Fibroblast of pulmonary artery (primary cell): ENCODE results near the gene TBC1D8.

Experiments used
- DNase-seq: peaks from one replicate; pipeline ENCODE4 v3.0.0-alpha.2; 2010; ENCODE audit warnings: low read depth
- H3K4me3 ChIP-seq: replicated peaks from 2 replicates; pipeline ENCODE4 v1.5.1; 2011; ENCODE audit warnings: low read depth, mild to moderate bottlenecking, control low read depth, low read length, moderate library complexity
- TF ChIP-seq, protein P1 (sequence below): IDR thresholded peaks from 2 replicates; pipeline ENCODE4 v1.5.1; 2011; ENCODE audit warnings: mild to moderate bottlenecking, control low read depth, low read length, inconsistent platforms; ENCODE audit errors: missing control alignments

TBC1D8 gene

DNA sequence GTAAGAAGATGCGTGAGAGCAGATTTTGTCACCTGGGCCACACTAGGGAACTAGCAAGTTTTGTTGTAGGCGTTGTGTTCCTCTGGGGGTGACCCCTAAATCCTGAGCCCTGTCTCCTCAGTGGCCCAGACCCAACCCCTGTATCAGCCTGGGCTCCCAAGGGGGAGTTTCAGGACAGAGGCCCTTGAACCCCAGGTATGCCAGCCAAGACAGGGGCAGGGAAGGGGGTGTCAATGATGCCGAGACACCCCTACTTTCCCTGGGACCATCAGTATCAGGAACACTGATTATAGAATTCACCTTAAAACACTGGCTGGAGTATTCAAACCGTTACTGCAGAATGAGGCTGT lies 188.2 kb downstream of the TBC1D8 start:
- DNase-seq, result no peak
- TF ChIP-seq, protein P1, sequence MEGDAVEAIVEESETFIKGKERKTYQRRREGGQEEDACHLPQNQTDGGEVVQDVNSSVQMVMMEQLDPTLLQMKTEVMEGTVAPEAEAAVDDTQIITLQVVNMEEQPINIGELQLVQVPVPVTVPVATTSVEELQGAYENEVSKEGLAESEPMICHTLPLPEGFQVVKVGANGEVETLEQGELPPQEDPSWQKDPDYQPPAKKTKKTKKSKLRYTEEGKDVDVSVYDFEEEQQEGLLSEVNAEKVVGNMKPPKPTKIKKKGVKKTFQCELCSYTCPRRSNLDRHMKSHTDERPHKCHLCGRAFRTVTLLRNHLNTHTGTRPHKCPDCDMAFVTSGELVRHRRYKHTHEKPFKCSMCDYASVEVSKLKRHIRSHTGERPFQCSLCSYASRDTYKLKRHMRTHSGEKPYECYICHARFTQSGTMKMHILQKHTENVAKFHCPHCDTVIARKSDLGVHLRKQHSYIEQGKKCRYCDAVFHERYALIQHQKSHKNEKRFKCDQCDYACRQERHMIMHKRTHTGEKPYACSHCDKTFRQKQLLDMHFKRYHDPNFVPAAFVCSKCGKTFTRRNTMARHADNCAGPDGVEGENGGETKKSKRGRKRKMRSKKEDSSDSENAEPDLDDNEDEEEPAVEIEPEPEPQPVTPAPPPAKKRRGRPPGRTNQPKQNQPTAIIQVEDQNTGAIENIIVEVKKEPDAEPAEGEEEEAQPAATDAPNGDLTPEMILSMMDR, result no peak
- no peak overlapping the region for H3K4me3 ChIP-seq

DNA sequence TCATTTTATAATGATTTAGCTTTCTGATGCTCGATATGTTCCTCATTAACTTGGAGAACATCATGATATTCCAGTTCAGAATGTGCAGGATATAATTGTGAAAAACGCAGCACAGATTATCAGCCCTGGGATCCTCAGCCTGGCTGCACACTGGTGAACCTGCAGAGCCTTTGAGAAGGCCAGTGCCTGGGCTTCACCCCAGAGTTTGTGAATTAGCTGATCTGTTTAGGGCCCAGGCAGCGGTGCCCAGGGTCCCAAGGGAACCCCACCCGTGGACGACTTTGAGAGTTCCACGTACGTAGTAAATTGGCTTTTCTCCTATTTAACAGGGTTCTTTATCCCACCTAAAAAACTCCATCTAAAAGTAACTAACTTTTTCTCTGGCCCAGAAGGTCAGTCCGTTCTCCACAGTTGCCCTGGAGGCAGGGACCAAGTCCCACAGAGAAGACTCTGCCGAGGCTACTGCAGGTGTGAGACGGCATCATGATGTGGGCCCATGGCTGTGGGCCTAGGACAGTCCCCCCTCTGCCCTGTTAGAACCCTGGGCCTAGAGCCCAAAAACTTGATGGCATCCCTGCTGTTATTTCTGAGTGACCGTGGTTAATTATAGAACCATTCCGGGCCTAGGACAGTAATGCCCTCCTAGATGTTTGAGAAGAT lies 188.7 kb downstream of the TBC1D8 start:
- TF ChIP-seq, protein P1, result no peak
- H3K4me3 ChIP-seq, result no peak overlapping the region
- DNase-seq, result no peak

DNA sequence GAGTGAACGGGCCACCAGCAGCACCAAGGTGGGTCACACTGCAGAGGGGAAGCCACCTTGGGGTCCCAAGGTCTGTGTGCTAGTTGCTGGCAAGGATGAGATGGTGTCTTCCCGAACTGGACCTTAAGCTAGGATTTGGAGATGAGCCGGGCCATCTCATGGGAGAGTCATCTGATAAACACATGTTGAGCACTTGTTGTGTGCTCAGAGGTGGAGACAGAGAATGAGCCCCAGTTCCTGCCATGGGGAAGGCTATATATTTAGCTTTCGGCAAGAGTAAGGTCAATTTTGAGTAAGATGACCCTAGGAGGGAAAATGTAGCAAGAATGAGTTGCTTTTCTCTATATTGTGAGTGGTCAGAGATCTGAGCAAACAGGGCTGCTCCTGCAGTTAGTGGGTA lies 190.5 kb downstream of the TBC1D8 start:
- TF ChIP-seq, protein P1, result no peak
- H3K4me3 ChIP-seq, result no peak overlapping the region
- DNase-seq, result no peak

DNA sequence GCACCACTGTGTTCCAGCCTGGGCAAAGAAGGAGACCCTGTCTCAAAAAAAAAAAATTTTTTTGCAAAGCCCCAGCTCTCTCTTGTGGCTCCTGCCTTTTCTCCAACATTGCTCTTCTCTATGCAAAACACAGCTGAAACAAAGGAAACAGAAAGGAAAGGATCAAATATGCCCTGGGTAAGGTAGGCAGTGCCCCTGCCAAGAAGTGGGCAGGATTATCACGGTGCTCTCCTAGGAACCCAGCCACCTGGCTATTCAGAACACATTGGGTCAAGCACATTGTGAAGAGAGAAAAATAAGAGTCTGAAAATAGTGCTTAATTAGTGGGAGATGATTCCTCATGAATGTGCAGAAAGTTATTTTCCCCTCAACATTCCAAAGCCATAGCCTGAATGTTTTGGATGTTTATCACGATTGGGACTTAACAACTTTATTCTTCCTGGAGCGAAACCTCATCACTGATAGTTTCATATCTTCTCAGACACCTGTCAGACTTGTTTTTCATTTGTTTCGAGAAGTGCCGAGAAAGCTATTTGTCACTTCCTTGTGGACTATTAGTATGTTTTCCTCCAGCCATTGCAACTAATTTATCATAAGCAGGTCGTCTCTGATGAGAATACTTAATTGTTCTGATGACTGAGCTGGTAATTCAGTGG lies 191.8 kb downstream of the TBC1D8 start:
- DNase-seq, result peak; percentile 13
- H3K4me3 ChIP-seq, result no peak overlapping the region
- TF ChIP-seq, protein P1, result no peak

DNA sequence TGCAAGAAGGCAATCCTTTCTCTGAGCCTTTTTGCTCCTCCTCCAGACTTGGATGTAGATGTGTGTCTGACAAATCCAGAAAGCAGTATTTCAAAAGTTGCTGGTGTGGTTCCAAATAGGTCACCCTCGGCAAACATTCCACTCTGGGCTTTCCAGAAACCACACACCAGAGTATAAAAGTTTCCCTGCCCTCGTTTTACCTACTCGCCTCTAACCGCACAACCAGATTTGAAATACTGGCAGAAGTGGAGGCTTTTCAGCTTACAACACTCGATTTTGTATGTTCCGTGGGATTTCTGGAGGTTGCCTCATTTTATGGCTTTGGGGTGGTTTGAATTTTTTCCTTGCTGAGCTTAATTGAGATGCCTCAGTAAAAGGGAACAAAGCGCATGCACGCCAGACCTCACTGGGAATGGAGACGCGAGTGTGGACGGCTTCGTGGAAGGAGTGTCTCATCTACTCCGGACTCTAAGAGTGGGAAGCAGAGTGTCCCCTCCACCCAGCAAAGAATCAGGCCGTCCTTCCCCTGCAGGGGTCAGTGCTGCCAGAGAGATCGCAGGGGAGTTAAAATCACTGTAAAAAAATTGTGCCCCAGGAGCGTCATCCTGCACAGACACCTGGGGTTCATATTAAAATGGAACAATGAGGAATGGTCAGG lies 193.1 kb downstream of the TBC1D8 start:
- no peak overlapping the region for H3K4me3 ChIP-seq
- TF ChIP-seq, protein P1, result no peak
- peak; percentile 79 for DNase-seq
